Liver (tissue), 9 donors: ENCODE results near the gene SBK3. TPM values are rescaled to one million over a fixed set of nuclear protein-coding genes. Genes with fewer than 3 reads are reported as not detected.

Experiments
- DNase-seq: peaks from one replicate; pipeline ENCODE4 v3.0.0-alpha.2; 2017; ENCODE audit warnings: low spot score
- H3K27ac ChIP-seq, 2 donors: one replicate each; pipeline ENCODE4 v1.7.0; 2013; ENCODE audit warnings: inconsistent platforms in 2 of 2, low read length in 2 of 2, control low read depth in 1 of 2, low read depth in 1 of 2, mild to moderate bottlenecking in 1 of 2
- H3K27me3 ChIP-seq, 4 donors: one replicate each; pipeline versions ENCODE4 v1.6.1 to v1.7.0; 2013; ENCODE audit warnings: low read length in 3 of 4, inconsistent platforms in 1 of 4, mild to moderate bottlenecking in 1 of 4, moderate library complexity in 1 of 4; ENCODE audit not compliant: control insufficient read depth in 4 of 4, insufficient read depth in 4 of 4
- H3K36me3 ChIP-seq, 4 donors: one replicate each; pipeline versions ENCODE4 v1.6.1 to v1.7.0; 2013; ENCODE audit warnings: low read length in 3 of 4, mild to moderate bottlenecking in 3 of 4, low read depth in 1 of 4, moderate library complexity in 1 of 4; ENCODE audit not compliant: control insufficient read depth in 4 of 4, insufficient read depth in 3 of 4
- H3K4me1 ChIP-seq, 4 donors: one replicate each; pipeline versions ENCODE4 v1.6.1 to v1.7.0; 2013; ENCODE audit warnings: low read length in 3 of 4, mild to moderate bottlenecking in 3 of 4, moderate library complexity in 1 of 4; ENCODE audit not compliant: control insufficient read depth in 4 of 4, insufficient read depth in 4 of 4
- H3K4me3 ChIP-seq, 3 donors: one replicate each; pipeline versions ENCODE4 v1.6.1 to v1.7.0; 2013; ENCODE audit warnings: low read length in 3 of 3, control low read depth in 1 of 3, low read depth in 1 of 3, mild to moderate bottlenecking in 1 of 3
- H3K9ac ChIP-seq, 2 donors: one replicate each; pipeline ENCODE4 v1.7.0; 2013; ENCODE audit warnings: low read length in 2 of 2, mild to moderate bottlenecking in 2 of 2, moderate library complexity in 2 of 2, control low read depth in 1 of 2, low read depth in 1 of 2
- H3K9me3 ChIP-seq, 4 donors: one replicate each; pipeline versions ENCODE4 v1.6.1 to v1.7.0; 2013; ENCODE audit warnings: low read length in 3 of 4; ENCODE audit not compliant: control insufficient read depth in 4 of 4
- ATF3 ChIP-seq: IDR thresholded peaks from 2 replicates; pipeline ENCODE4 v1.6.1; 2016; ENCODE audit warnings: antibody characterized with exemption
- CTCF ChIP-seq: fragments of 150-350 bp; IDR thresholded peaks from 2 replicates; pipeline ENCODE4 v1.5.1; 2017; ENCODE audit warnings: improper control_type of control experiment, low read depth, low read length; ENCODE audit not compliant: missing input control
- EGR1 ChIP-seq, 2 donors: IDR thresholded peaks; 2 replicates each; pipeline ENCODE4 v1.6.1; 2016 to 2018; ENCODE audit warnings: antibody characterized with exemption in 2 of 2, low read depth in 2 of 2
- FOXA1 ChIP-seq: IDR thresholded peaks from 2 replicates; pipeline ENCODE4 v1.6.1; 2016; ENCODE audit warnings: antibody characterized with exemption
- GABPA ChIP-seq, 2 donors: IDR thresholded peaks in 1 of 2; conservative IDR thresholded peaks in 1 of 2; 2 replicates each; pipeline ENCODE4 v1.6.1; 2016; ENCODE audit warnings: antibody characterized with exemption in 2 of 2, mild to moderate bottlenecking in 1 of 2, moderate library complexity in 1 of 2
- HNF4A ChIP-seq, 2 donors: conservative IDR thresholded peaks; 2 replicates each; pipeline ENCODE4 v1.6.1; 2016; ENCODE audit warnings: antibody characterized with exemption in 2 of 2, mild to moderate bottlenecking in 2 of 2
- JUND ChIP-seq, 2 donors: IDR thresholded peaks; 2 replicates each; pipeline ENCODE4 v1.6.1; 2016; ENCODE audit warnings: antibody characterized with exemption in 2 of 2
- NR2F2 ChIP-seq: IDR thresholded peaks from 2 replicates; pipeline ENCODE4 v1.6.1; 2016; ENCODE audit warnings: antibody characterized with exemption
- RAD21 ChIP-seq, 2 donors: IDR thresholded peaks; 2 replicates each; pipeline ENCODE4 v1.6.1; 2016; ENCODE audit warnings: antibody characterized with exemption in 2 of 2, mild to moderate bottlenecking in 2 of 2
- REST ChIP-seq: IDR thresholded peaks from 2 replicates; pipeline ENCODE4 v1.6.1; 2016; ENCODE audit warnings: antibody characterized with exemption, mild to moderate bottlenecking
- RXRA ChIP-seq, 2 donors: IDR thresholded peaks; 2 replicates each; pipeline ENCODE4 v1.6.1; 2017 to 2018; ENCODE audit warnings: antibody characterized with exemption in 2 of 2, mild to moderate bottlenecking in 1 of 2
- SP1 ChIP-seq: IDR thresholded peaks from 2 replicates; pipeline ENCODE4 v1.6.1; 2018; ENCODE audit warnings: antibody characterized with exemption, mild to moderate bottlenecking
- YY1 ChIP-seq: IDR thresholded peaks from 2 replicates; pipeline ENCODE4 v1.6.1; 2016; ENCODE audit warnings: antibody characterized with exemption, mild to moderate bottlenecking
- ZBTB33 ChIP-seq: IDR thresholded peaks from 2 replicates; pipeline ENCODE4 v1.6.1; 2016; ENCODE audit warnings: antibody characterized with exemption
- WGBS: extraction: QIAGEN DNeasy Blood & Tissue Kit; methylation state at CpG from one replicate; pipeline ENCODE4 v1.1.7; 2013; 5-methylcytosine and 5-hydroxymethylcytosine counted together
- polyA plus RNA-seq, 2 donors: library from polyadenylated mRNA; stranded (reverse) in 1 of 2; unstranded in 1 of 2; fragments of 200-250 nt in 1 of 2; fragments of >200 nt in 1 of 2; fragmentation: Nextera tagmentation in 1 of 2; extraction: Ambion mirVana in 1 of 2; gene quantifications; one replicate each; pipeline versions ENCODE4 v1.2.1 to v1.2.3, GENCODE V29; 2013 to 2015
- total RNA-seq, 2 donors: library from RNA; depleted of rRNA; stranded (reverse); fragments of >200 nt; gene quantifications; one replicate each; pipeline ENCODE4 v1.2.3, GENCODE V29; 2014
- donor health status: healthy.
- donor health status: healthy.
- donor health status: healthy.
- donor health status: healthy.
- donor health status: healthy.

Gene SBK3
- total and polyA plus RNA-seq, 4 donors, result 0.03 TPM; not detected in 3

GRCh38 chr19:55526216-55527196 lies 18.8 kb downstream of the SBK3 start:
- Histone ChIP-seq H3K9me3 (no peaks in the 10 kb centered on the region), H3K36me3 (no peaks in the 10 kb centered on the region), H3K27me3 (no peaks in the 10 kb centered on the region), H3K27ac (no peak overlapping the region), H3K9ac (no peak overlapping the region), H3K4me3 (no peak overlapping the region), H3K4me1 (peaks cover 0 to 10% (median 5%) of the 10 kb centered on the region in 4 donors)
- no peak for TF ChIP-seq ATF3
- no peak for TF ChIP-seq ZBTB33
- TF ChIP-seq HNF4A (conservative IDR thresholded peaks at IDR 0.05), result no peak
- peak; percentile 38 for TF ChIP-seq NR2F2
- TF ChIP-seq RXRA (IDR thresholded peaks at IDR 0.05), result no peak
- TF ChIP-seq SP1, result no peak
- 25% methylated on average over 35 of the region's 35 CpGs for WGBS
- DNase-seq, result peak; percentile 41

- Histone ChIP-seq H3K4me1 (peaks cover 0 to 10% (median 5%) of the 10 kb centered on the region in 4 donors), H3K27ac (no peak overlapping the region), H3K9ac (no peak overlapping the region), H3K9me3 (no peaks in the 10 kb centered on the region), H3K36me3 (no peaks in the 10 kb centered on the region), H3K4me3 (no peak overlapping the region), H3K27me3 (no peaks in the 10 kb centered on the region)
- no peak for DNase-seq
- WGBS, result 42% methylated on average over 29 of the region's 29 CpGs
- TF ChIP-seq GABPA (IDR thresholded peaks at IDR 0.05 in 1 of 2, conservative IDR thresholded peaks at IDR 0.05 in 1 of 2) (no peak), ATF3 (no peak), JUND (IDR thresholded peaks at IDR 0.05) (no peak), REST (no peak), NR2F2 (no peak), YY1 (no peak), FOXA1 (no peak), RXRA (IDR thresholded peaks at IDR 0.05) (no peak), EGR1 (IDR thresholded peaks at IDR 0.05; ENCODE audit: low read depth in 2 of 2) (no peak), HNF4A (conservative IDR thresholded peaks at IDR 0.05) (no peak), CTCF (no peak), ZBTB33 (no peak), RAD21 (IDR thresholded peaks at IDR 0.05) (no peak)
Observed at GRCh38 chr19:55525289-55526101, 19.8 kb downstream of the SBK3 start.
